Measurements from ENCODE around the gene GRIP1. TPM values are rescaled to one million over a fixed set of nuclear protein-coding genes. Genes with fewer than 3 reads are reported as not detected.

GRIP1 gene
- total and polyA plus RNA-seq, 2 experiments from 2014 or later = 7.7 TPM

DNA sequence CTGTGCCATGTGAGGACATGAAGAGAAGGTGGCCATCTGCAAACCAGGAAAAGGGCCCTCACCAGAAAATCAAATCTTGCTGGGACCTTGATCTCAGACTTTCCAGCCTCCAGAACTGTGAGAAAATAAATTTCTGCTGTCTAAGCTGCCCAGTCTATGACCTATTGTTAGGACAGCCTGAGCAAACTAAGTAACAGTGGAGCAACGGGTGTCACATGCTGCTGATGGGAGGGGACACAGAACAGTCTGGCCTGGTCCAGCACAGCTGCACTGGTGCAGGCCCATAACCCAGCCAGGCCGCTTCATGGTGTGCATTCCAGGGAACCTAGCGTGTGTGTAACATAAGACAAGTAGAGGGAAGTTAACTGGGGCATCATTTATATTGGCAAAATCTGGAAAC is 42.1 kb downstream of the GRIP1 start:
- TF ChIP-seq EZH2 (IDR thresholded peaks at IDR 0.05; ENCODE audit: borderline replicate concordance) = no peak
- TF ChIP-seq, protein P1, sequence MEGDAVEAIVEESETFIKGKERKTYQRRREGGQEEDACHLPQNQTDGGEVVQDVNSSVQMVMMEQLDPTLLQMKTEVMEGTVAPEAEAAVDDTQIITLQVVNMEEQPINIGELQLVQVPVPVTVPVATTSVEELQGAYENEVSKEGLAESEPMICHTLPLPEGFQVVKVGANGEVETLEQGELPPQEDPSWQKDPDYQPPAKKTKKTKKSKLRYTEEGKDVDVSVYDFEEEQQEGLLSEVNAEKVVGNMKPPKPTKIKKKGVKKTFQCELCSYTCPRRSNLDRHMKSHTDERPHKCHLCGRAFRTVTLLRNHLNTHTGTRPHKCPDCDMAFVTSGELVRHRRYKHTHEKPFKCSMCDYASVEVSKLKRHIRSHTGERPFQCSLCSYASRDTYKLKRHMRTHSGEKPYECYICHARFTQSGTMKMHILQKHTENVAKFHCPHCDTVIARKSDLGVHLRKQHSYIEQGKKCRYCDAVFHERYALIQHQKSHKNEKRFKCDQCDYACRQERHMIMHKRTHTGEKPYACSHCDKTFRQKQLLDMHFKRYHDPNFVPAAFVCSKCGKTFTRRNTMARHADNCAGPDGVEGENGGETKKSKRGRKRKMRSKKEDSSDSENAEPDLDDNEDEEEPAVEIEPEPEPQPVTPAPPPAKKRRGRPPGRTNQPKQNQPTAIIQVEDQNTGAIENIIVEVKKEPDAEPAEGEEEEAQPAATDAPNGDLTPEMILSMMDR (IDR thresholded peaks at IDR 0.05; ENCODE audit: poor library complexity) = no peak
- TF ChIP-seq EZH2phosphoT487 (IDR thresholded peaks at IDR 0.05; ENCODE audit: low read depth, severe bottlenecking, unreplicated experiment) = no peak
- no peak overlapping the region for H3K27ac ChIP-seq
- H3K4me3 ChIP-seq = no peak overlapping the region
- H3K9me2 ChIP-seq (replicated peaks; ENCODE audit: insufficient read depth) = no peaks in the 10 kb centered on the region
- H3K36me3 ChIP-seq (replicated peaks; ENCODE audit: insufficient read depth, low read depth) = no peaks in the 10 kb centered on the region
- peaks cover 7% of the 10 kb centered on the region for H3K4me1 ChIP-seq (ENCODE audit: insufficient read depth)
- H3K27me3 ChIP-seq = no peaks in the 10 kb centered on the region
- 70% methylated on average over 3 of the region's 3 CpGs for WGBS (ENCODE audit: low lambda C conversion rate, missing lambda C conversion rate)
- peak; percentile 29 for DNase-seq (ENCODE audit: low spot score)
- no peaks in the 10 kb centered on the region for H4K20me1 ChIP-seq (ENCODE audit: insufficient read depth, poor library complexity, severe bottlenecking)
- H3K4me2 ChIP-seq = no peak overlapping the region
- no peak overlapping the region for H2AFZ ChIP-seq
- H3K9me3 ChIP-seq (ENCODE audit: low read depth) = no peaks in the 10 kb centered on the region
- H3K79me2 ChIP-seq = no peaks in the 10 kb centered on the region

GRCh38 chr12:66633676-66634075 is 45.2 kb downstream of the GRIP1 start:
- Histone ChIP-seq H4K20me1 (ENCODE audit: insufficient read depth, poor library complexity, severe bottlenecking) (no peaks in the 10 kb centered on the region), H3K27me3 (no peaks in the 10 kb centered on the region), H3K27ac (no peak overlapping the region), H3K4me2 (no peak overlapping the region), H3K4me3 (no peak overlapping the region), H3K4me1 (ENCODE audit: insufficient read depth) (peaks cover 10% of the 10 kb centered on the region), H3K79me2 (no peaks in the 10 kb centered on the region), H2AFZ (no peak overlapping the region), H3K9me3 (ENCODE audit: low read depth) (no peaks in the 10 kb centered on the region), H3K9me2 (replicated peaks; ENCODE audit: insufficient read depth) (no peaks in the 10 kb centered on the region), H3K36me3 (replicated peaks; ENCODE audit: insufficient read depth, low read depth) (no peaks in the 10 kb centered on the region)
- 61% methylated on average over 1 of the region's 1 CpG for WGBS (ENCODE audit: low lambda C conversion rate, missing lambda C conversion rate)
- DNase-seq (ENCODE audit: low spot score) = no peak
- TF ChIP-seq EZH2phosphoT487 (IDR thresholded peaks at IDR 0.05; ENCODE audit: low read depth, severe bottlenecking, unreplicated experiment) = no peak
- TF ChIP-seq, protein P1 (IDR thresholded peaks at IDR 0.05; ENCODE audit: poor library complexity) = no peak
- no peak for TF ChIP-seq EZH2 (IDR thresholded peaks at IDR 0.05; ENCODE audit: borderline replicate concordance)

DNA sequence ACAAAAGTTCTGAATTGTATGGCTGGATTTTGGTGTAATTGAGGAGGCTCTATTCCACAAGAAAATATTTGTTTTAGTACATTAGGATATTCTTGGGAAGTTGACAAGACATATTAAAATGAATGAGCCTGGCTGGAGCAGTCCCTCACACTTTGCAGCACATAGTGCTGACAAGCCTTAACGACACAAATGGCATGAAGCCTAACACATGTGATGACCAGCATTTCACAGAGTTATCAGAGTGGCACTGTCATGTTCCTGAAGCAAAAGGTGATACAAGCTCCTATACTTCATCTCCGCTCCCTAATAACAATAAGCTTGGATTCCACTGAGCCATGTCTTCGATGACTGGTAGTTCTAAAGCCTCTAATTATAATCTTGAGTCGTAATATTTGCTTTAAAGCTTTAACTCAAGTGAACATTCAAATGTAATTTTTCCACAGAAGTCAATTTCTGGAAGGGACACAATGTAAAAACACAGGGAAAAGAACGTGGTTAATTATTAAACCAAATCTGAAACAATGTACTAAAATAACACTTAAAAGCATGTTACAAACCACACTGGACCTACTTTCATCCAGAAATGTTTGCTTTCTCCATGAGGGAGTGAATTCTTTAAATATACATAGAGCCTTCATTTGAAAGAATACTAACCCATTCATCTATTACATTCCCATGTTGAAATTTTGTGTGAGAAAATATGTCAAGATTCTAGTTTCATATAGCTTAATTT is 49.6 kb downstream of the GRIP1 start:
- Histone ChIP-seq H3K27ac (no peak overlapping the region), H3K36me3 (replicated peaks; ENCODE audit: insufficient read depth, low read depth) (no peaks in the 10 kb centered on the region), H3K9me2 (replicated peaks; ENCODE audit: insufficient read depth) (no peaks in the 10 kb centered on the region), H3K9me3 (ENCODE audit: low read depth) (no peaks in the 10 kb centered on the region), H3K27me3 (no peaks in the 10 kb centered on the region), H3K4me3 (no peak overlapping the region), H2AFZ (no peak overlapping the region), H3K4me1 (ENCODE audit: insufficient read depth) (peaks cover 7% of the 10 kb centered on the region), H3K4me2 (peak overlapping the region; percentile 49), H3K79me2 (no peaks in the 10 kb centered on the region), H4K20me1 (ENCODE audit: insufficient read depth, poor library complexity, severe bottlenecking) (no peaks in the 10 kb centered on the region)
- 68% methylated on average over 5 of the region's 5 CpGs for WGBS (ENCODE audit: low lambda C conversion rate, missing lambda C conversion rate)
- no peak for DNase-seq (ENCODE audit: low spot score)
- TF ChIP-seq, protein P1 (IDR thresholded peaks at IDR 0.05; ENCODE audit: poor library complexity) = no peak
- TF ChIP-seq EZH2phosphoT487 (IDR thresholded peaks at IDR 0.05; ENCODE audit: low read depth, severe bottlenecking, unreplicated experiment) (no peak), EZH2 (IDR thresholded peaks at IDR 0.05; ENCODE audit: borderline replicate concordance) (no peak)

All from hepatocyte (in vitro differentiated cells).